ENCODE measurements around the gene SLC27A1.
"Not testable (repeated sequence)": the region's sequence is repeated elsewhere in the genome, so short reads cannot be mapped to it uniquely, and the experiment has no call there.

Gene SLC27A1

DNA sequence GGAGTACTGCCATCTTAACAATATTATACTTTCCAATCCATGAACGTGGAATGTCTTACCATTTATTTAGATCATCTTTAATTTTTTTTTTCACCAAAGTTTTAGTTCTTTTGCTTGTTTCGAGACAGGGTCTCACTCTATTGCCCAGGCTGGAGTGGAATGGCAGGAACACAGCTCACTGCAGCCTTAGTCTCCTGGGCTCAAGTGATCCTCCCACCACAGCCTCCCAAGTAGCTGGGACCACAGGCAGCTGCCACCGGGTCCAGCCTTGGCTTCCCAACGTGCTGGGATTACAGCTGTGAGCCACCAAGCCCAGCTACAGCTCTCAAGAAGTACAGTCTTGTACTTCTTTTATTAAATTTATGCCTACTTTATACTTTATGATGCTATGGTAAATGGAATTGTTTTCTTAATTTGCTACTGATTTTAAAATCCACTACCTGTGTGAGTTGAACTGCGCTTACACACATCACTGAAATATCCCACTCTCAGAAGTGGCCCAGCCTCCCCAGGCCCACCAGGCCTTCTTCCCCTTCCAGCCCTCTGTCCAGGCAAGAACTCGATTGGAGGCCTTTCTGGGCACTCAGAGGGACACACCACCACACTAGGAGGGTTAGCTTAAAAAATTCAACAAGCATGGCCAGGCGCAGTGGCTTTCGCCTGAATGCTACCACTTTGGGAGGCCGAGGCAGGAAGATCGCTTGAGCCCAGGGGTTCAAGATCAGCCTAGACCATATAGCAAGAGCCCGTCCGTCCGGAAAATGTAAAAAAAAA, 40.1 kb downstream of the SLC27A1 start:
- DNase-seq (ENCODE audit: low read depth in 2 of 2), result no peak

DNA sequence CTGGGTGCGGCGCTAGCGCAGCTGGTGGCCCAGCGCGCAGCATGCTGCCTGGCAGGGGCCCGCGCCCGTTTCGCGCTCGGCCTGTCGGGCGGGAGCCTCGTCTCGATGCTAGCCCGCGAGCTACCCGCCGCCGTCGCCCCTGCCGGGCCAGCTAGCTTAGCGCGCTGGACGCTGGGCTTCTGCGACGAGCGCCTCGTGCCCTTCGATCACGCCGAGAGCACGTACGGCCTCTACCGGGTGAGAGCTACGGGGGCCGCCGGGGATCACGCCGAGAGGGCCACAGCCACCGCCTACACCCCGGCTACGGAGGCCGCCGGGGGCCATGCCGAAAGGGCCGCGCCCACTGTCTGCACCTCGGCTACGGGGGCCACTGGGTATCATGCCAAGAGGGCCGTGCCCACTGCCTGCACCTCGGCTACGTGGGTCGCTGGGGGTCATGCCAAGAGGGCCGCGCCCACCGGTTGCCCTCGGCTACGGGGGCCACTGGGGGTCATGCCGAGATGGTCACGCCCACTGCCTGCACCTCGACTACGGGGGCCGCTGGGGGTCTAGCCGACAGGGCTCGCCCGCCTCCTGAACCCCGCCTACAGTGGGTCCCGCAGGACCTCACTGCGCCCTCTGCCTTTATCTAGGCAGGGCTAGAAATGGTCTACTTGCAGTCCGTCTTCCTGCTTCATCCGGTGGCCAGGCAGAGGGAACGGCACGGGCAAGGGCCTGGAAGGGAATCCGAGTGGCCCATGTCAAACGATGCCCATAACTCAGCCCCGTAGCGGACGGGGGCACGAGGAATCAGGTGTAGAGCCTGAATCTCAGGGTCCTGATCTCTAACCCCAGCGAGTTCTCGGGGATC, 41.6 kb downstream of the SLC27A1 start:
- peak; percentile 58 to 67 for DNase-seq (ENCODE audit: low read depth in 2 of 2)

DNA sequence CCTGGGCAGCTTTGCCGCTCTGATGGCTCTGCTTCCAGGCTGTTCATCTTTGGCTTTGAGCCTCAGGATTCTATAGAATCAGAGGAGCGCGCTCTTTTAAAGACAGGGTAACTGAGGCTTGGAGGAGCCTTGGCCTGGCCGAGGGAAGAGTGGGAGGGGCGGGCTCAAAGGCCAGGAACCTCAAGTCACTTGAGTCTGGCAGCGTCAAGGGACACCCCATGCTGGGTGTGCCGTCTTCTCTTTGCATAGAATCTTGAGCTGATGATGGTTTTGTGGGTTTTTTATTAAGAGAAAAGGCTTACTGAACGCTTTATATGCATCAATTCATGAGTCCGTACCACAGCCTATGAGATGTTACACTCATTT, 42.2 kb downstream of the SLC27A1 start:
- no peak for DNase-seq (ENCODE audit: low read depth in 2 of 2)

DNA sequence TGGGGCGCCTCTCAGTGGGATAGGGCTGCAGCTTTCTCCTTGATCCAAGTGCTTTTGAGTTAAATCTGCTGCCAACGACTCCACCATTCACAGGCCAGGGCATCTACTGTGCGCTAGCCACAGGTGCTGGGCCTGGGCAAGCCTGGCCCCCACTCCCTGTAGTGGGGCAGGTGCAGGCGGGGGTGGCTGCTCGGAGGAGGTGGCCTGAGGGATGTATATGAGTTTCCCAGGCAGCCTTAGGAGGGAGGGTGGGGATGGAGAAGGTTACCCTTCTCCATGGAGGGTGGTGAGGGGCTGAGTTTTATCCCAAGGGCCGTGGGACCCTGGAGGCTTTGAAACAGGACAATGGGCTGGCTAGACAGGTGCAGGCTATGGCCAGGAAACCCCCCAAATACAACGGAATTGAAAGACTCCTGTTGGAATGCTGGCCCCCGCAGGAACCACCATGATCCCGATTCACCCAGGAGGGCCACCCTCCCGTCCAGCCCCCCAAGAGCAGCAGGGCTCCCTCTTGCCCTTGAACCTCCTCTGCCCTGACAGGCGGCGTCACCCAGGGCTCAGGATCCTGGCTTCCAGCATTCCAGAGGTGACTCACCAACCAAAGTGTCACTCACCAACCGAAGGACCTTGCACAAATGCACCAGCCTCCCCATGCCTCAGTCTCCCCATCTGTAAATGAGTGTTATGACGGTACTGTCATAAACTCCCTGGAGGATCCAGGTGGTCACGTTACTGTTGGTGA, 45.3 kb downstream of the SLC27A1 start:
- DNase-seq (ENCODE audit: low read depth in 2 of 2), result no peak

DNA sequence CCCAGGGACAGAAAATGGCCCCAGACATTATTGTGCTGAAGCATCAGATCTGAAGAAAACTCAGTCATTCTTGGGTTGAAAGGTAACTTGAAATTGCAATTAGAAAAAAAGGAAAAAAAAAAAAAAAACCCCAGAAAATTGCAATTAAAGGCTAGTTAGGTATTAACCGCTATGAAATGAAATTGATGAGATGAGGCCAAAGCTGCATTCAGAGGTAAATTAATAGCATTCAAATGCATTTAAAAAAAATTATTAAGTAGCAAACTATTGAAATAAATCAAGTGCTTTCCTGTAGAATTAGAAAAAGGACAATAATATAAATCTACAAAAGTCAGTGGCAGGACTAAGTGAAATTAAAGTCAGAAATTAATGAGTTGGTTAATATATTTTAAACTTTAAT, 47.6 kb downstream of the SLC27A1 start:
- no peak for DNase-seq (ENCODE audit: low read depth in 2 of 2)

DNA sequence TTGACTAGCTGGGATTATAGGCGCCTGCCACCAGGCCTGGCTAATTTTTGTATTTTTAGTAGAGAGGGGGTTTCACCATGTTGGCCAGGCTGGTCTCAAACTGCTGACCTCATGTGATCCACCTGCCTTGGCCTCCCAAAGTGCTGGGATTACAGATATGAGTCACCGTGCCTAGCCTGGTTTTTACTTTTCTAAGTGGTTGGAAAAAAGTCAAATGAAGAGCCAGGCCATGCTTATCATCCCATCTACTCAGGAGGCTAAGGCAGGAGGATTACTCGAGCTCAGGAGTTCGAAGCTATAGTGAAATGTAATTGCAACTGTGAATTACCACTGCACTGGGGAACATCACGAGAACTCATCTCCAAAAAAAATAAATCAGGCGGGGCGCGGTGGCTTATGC, 48.3 kb downstream of the SLC27A1 start:
- not testable (repeated sequence) for DNase-seq (ENCODE audit: low read depth in 2 of 2)

DNA sequence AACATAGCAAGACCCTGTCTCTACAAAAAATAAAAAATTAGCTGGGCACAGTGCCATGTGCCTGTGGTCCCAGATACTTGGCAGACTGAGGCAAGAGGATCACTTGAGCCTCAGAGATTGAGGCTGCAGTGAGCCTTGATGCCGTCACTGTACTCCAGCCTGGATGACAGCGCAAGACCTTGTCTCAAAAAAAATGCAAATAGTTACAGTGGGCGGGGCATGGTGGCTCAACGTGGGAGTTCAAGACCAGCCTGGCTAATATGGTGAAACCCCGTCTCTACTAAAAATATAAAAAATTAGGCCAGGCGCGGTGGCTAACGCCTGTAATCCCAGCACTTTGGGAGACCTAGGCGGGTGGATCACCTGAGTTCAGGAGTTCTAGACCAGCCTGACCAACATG, 49.6 kb downstream of the SLC27A1 start:
- DNase-seq (ENCODE audit: low read depth in 2 of 2), result no peak

DNA sequence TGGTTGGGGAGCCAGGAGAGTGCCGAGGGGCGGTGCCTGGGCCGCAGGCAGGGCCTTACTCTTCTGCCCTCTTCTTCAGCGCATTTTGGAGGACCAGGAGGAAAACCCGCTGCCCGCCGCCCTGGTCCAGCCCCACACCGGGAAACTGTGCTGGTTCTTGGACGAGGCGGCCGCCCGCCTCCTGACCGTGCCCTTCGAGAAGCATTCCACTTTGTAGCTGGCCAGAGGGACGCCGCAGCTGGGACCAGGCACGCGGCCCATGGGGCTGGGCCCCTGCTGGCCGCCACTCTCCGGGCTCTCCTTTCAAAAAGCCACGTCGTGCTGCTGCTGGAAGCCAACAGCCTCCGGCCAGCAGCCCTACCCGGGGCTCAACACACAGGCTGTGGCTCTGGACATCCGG, 50.5 kb downstream of the SLC27A1 start:
- DNase-seq (ENCODE audit: low read depth in 2 of 2), result no peak

DNA sequence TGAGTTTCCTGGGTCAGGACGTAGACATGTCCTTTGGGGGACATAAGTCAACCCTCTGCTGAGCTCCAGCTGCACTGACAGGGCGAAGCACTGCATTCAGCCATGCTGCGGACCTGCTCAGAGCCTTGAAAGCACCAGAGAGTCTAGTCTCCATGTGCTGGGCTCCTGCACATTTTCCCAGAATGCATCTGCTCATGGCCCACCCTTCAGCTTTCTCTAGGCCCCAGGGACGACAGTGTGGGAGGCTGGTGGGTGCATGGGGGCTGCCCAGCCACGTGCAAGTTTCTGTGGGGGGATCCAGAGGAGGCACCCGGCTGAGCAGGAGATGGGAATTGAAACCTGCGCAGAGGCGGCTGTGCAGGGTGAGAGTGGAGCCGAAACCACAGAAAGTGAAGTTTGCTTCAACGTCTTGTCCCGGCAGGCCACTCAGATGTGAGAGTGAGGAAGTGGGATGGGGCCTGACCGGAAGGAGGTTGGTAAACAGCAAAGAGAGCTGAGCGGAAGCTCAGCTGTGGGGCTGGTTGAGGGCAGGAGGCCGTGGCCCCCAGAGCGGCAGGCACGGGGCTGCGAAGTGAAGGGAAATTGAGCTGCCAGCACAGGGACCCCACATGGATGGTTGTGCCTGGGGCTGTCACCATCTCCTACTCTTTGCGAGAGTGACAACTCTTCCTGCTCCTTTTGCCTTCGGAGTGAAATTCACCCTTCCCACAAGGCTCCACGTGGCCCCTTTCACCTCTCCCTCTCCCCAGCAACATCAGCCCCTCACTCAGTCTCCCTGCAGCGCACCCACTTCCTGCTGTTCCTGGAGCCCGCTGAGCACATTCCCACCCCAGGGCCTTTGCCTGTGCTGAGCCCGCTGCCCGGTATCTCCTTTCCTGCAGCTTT, 52.9 kb downstream of the SLC27A1 start:
- no peak for DNase-seq (ENCODE audit: low read depth in 2 of 2)

DNA sequence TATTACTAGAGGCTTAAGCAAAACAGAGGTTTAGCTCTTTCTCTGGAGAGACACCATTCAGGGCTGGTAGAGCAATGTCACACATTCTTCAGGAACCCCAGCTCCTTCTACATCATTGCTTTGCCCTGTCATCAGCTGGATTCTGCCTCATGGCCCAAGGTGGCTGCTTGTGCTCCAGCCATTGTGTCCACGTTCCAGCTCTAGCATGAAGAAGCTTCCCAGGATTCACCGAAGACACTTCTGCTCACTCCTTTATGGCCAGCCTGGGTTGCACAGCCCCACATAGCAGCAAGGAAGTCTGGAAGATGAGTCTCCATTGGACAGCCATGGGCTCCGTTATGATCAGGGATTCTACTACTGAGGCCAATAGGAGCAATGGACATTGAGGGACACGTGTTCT, 54.3 kb downstream of the SLC27A1 start:
- no peak for DNase-seq (ENCODE audit: low read depth in 2 of 2)

DNA sequence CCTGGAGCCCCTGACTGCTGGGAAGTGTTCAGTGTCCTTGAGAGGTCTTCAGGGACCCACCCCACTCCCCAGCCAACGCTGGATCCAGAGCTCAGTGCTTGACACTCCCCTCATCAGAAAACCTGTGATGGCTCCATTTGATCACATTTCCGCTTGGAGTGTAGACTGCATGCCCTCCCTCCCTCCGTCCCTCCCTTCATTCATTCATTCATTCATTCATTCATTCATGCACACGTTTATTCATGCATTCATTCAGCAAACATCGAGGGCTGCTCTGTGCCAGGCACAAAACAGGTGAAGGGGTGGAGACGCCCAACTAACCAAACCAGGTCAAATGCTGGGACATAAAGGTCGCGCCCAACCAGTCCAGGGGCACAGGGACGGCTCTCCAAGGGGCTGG, 54.8 kb downstream of the SLC27A1 start:
- DNase-seq (ENCODE audit: low read depth in 2 of 2), result no peak

DNA sequence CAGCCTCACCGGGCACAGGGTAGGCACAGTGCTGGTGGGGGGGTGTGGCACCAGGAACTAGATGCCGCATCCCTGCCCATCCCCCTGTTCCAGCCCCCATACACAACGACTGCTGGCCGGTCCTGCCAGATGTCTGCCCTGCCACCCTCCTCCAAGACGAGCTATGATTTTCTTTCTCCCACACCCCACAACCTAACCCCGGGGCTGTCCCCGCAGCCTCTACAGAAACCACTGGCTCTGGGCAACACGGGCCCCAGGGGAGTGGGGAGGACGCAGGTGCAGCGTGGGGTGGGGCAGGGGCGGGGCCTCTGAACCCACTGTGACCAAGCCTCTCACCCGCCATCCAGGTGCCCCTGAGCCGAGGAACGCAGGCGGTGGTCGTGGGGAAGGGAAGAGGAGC, 56.6 kb downstream of the SLC27A1 start:
- no peak for DNase-seq (ENCODE audit: low read depth in 2 of 2)

DNA sequence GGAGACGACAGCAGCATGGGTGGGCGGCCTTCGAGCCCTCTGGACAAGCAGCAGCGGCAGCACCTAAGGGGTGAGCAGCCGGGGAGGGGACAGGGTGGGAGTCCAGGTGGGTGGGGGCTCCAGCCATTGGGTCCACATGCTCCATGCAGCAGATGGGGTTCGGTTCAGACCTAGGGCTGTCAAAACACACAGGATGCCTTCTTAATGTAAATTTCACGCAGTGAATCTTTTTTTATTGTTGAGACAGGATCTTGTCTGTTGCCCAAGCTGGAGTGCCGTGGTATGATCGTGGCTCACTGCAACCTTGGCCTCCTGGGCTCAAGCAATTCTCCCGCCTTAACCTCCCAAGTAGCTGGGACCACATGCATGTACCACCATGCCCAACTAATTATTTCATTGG, 57.0 kb downstream of the SLC27A1 start:
- DNase-seq (ENCODE audit: low read depth in 2 of 2), result no peak

DNA sequence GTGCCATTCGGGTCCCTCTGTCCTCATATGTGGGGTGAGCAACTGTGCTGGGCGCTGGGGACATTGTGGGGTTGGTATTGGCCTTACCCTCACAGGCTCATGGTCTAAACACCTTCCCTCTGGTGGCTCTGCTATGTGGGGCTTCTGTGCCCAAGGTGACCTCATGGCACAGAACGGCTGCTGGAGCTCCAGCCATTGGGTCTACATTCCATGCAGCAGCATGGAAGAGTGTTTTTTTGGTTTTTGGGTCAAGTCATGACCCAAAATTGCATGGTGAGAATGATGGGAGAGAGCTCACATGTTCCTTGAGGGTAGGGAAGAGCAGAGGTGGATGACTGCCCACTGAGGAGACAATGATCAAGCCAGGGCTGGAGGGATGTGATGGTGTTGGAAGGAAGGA, 58.3 kb downstream of the SLC27A1 start:
- DNase-seq (ENCODE audit: low read depth in 2 of 2), result no peak

DNA sequence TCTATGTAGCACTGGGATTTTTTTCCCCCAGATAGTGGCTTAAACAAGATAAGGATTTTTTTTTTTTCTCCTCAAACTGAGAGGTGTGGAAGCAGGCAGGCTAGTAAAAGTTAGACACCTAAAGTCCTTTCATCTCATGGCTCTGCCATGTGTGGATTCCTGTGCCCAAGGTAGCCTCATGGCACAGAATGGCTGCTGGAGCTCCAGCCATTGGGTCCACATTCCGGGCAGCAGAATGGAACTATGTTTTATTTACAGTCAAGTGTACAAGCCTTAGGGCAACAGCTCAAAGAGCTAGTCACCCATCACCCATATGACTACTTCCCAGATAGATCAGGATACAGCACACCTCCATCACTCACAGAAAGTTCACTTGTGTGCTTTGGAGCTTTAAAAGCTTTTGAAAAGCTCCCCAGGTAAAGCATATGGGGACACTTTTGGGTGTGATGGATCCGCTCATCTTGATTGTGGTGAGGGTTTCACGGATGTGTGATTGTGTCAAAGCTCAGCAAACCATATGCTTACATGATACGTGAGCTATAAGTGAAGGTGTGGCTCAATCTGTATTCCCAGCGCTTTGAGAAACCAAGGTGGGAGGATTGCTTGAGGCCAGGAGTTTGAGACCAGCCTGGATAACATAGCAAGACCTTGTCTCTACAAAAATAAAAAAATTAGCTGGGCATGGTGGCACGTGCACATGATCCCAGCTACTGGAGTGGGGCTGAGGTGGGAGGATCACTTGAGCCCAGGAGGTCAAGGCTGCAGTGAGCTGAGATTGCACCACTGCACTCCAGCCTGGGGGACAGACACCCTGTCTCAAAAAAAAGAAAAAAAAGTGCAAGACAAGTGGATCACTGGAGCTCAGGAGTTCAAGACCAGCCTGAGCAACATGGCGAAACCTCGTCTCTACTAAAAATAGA, 59.2 kb downstream of the SLC27A1 start:
- DNase-seq (ENCODE audit: low read depth in 2 of 2), result no peak

DNA sequence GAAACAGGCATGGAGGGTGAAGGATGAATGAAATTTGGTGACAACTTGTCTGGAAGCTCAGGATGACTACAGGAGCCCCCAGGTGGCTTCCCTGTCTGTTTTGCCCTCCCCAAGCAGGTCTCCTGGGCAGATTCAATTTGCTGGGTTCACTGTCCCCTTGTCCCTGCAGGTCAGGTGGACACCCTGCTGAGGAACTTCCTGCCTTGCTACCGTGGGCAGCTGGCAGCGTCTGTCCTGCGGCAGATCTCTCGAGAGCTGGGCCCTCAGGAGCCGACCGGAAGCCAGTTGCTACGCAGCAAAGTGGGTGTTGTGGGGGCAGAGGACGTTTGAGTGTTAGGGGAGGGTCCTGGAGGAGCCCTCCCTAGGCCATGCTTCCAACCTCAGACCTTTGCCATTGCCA, 60.3 kb downstream of the SLC27A1 start:
- no peak for DNase-seq (ENCODE audit: low read depth in 2 of 2)

DNA sequence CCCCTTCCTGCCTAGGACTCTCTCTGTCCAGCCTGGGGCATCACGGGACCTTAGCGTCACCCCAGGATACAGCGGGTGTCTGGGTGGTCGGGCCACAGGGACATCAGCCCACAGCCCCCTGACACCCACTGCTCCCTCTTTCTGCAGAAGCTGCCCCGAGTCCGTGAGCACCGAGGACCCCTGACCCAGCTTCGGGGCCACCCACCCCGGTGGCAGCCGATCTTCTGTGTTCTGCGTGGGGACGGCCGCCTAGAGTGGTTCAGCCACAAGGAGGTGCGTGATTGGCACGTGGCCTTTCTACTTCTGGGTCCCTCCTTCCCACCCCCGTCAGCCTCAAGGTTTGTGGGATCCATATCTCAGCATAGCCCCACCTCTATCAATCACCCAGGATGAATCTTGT, 61.8 kb downstream of the SLC27A1 start:
- DNase-seq (ENCODE audit: low read depth in 2 of 2), result no peak

DNA sequence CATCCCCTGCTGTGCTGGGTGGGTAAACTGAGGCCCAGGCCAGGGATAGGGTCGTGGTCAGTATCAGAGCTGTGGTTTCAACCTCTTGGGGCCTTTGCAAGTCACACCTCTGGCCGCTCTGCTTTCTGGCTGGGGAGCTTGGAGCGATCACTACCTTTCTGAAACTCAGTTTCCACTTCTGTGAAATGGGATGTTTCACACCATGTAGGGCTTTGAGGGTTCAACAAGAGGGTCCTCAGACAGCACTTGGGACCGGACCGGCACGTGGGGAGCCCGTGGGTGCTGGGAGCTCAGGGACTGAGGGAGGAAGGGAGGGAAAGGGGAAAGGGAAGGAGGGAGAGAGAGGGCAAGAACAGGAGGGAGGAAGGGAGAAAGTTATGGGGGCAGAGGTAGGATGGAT, 62.2 kb downstream of the SLC27A1 start:
- no peak for DNase-seq (ENCODE audit: low read depth in 2 of 2)

DNA sequence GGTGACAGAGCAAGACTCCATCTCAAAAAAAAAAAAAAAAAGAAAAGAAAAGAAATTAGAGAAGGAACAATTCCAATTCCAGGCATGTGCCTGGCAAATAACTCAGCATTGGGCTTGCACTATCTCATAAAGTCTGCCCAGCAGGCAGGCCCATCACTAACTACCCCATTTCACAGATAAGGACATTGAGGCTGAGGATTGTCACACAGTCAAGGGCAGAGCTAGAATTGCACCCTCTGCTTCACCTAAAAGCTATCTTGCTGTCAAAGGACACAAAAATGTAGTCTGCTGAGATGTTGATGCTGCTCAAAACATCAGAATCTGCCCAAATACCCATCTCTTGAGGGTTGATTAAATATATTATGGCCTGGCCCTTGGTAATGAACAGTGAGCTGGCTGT, 64.4 kb downstream of the SLC27A1 start:
- DNase-seq (ENCODE audit: low read depth in 2 of 2), result no peak

DNA sequence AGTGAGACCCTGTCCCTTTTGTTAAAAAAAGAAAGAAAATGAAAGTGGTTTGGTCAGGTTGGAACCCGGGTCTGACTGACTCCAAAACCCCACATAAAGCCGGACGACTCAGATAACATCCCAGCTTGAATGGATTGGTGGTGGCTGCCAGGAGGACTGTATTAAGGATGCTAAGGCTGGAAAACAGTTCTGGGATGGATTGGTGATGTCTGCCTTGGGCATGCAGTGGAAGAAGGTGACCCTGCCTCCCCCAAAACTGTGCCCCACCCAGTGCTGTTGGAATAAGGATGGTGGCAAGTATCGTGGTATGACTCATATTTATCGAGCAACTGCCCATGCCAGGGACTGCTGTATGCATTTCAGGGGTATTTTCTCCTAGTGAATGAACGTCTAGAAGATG, 66.6 kb downstream of the SLC27A1 start:
- no peak for DNase-seq (ENCODE audit: low read depth in 2 of 2)

Data from fibroblast of skin of left quadriceps (primary cell).